ENCODE results near the gene INSIG1. TPM values are rescaled to one million over a fixed set of nuclear protein-coding genes. Genes with fewer than 3 reads are reported as not detected.

The INSIG1 gene
- 6.9 TPM for total RNA-seq
- long read RNA-seq, transcript INSIG1-201 (6 exons, 3,010 nt), result major isoform, 19 of 27 reads
- long read RNA-seq, partial matches to known transcripts, result 6 of 27 reads
- long read RNA-seq, other reads (novel, unspliced or antisense), result 2 of 27 reads

GRCh38 chr7:155297517-155298287, at the start of gene INSIG1:
Gene INSIG1, plus strand, starts transcription at chr7:155297878. Its CDS starts 408 bp downstream, at chr7:155298286.
- intact Hi-C loops (cut with DNase I), result no loop called here
- peak; percentile 95 for DNase-seq
- ATAC-seq (ENCODE audit: poor library complexity), result peak; percentile 94

- no peak for ATAC-seq (ENCODE audit: poor library complexity)
- no peak for DNase-seq
- intact Hi-C loops (cut with DNase I), result no loop called here
Observed at GRCh38 chr7:155248366-155248756, 49.3 kb upstream of the INSIG1 start.

- intact Hi-C loops (cut with DNase I), result no loop called here
Observed at GRCh38 chr7:155251831-155252230, 45.8 kb upstream of the INSIG1 start.

GRCh38 chr7:155252444-155252887, 45.2 kb upstream of the INSIG1 start:
- DNase-seq (no peak), ATAC-seq (ENCODE audit: poor library complexity) (no peak)
- intact Hi-C loops (cut with DNase I), result no loop called here

More at GRCh38 chr7:155251831-155252230, 45.8 kb upstream of the INSIG1 start:
- DNase-seq (no peak), ATAC-seq (ENCODE audit: poor library complexity) (no peak)

- intact Hi-C loops (cut with DNase I), result no loop called here
- no peak for ATAC-seq (ENCODE audit: poor library complexity)
- no peak for DNase-seq
Observed at GRCh38 chr7:155252892-155253501, 44.7 kb upstream of the INSIG1 start.

- no peak for ATAC-seq (ENCODE audit: poor library complexity)
- intact Hi-C loops (cut with DNase I), result no loop called here
- no peak for DNase-seq
Observed at GRCh38 chr7:155254018-155254417, 43.7 kb upstream of the INSIG1 start.

GRCh38 chr7:155255071-155255470, 42.6 kb upstream of the INSIG1 start:
- no peak for ATAC-seq (ENCODE audit: poor library complexity)
- DNase-seq, result no peak
- intact Hi-C loops (cut with DNase I), result no loop called here

GRCh38 chr7:155255621-155256020, 42.1 kb upstream of the INSIG1 start:
- no peak for DNase-seq
- intact Hi-C loops (cut with DNase I), result no loop called here
- no peak for ATAC-seq (ENCODE audit: poor library complexity)

- DNase-seq (no peak), ATAC-seq (ENCODE audit: poor library complexity) (no peak)
- intact Hi-C loops (cut with DNase I), result no loop called here
Observed at GRCh38 chr7:155256081-155256760, 41.5 kb upstream of the INSIG1 start.

- DNase-seq (no peak), ATAC-seq (ENCODE audit: poor library complexity) (no peak)
- intact Hi-C loops (cut with DNase I), result no loop called here
Observed at GRCh38 chr7:155256761-155257481, 40.8 kb upstream of the INSIG1 start.

GRCh38 chr7:155257482-155258225, 40.0 kb upstream of the INSIG1 start:
- intact Hi-C loops (cut with DNase I), result no loop called here
- ATAC-seq (ENCODE audit: poor library complexity) (peak; percentile 91), DNase-seq (peak; percentile 86)

GRCh38 chr7:155258226-155258560, 39.5 kb upstream of the INSIG1 start:
- ATAC-seq (ENCODE audit: poor library complexity) (peak; percentile 84), DNase-seq (no peak)
- intact Hi-C loops (cut with DNase I), result no loop called here

GRCh38 chr7:155259866-155260497, 37.7 kb upstream of the INSIG1 start:
- DNase-seq (no peak), ATAC-seq (ENCODE audit: poor library complexity) (no peak)
- intact Hi-C loops (cut with DNase I), result loop anchor here (10.0 kb wide), 1 partner anchor 65 kb away; no protein-coding TSS in a partner anchor

GRCh38 chr7:155260498-155260872, 37.2 kb upstream of the INSIG1 start:
- intact Hi-C loops (cut with DNase I), result loop anchor here (10.0 kb wide), 1 partner anchor 64 kb away; no protein-coding TSS in a partner anchor
- ATAC-seq (ENCODE audit: poor library complexity) (no peak), DNase-seq (no peak)

GRCh38 chr7:155261031-155261985, 36.4 kb upstream of the INSIG1 start:
- ATAC-seq (ENCODE audit: poor library complexity), result no peak
- intact Hi-C loops (cut with DNase I), result loop anchor here (10.0 kb wide), 1 partner anchor 63 kb away; no protein-coding TSS in a partner anchor
- no peak for DNase-seq

- ATAC-seq (ENCODE audit: poor library complexity), result no peak
- DNase-seq, result no peak
- intact Hi-C loops (cut with DNase I), result loop anchor here (10.0 kb wide), 1 partner anchor 63 kb away; no protein-coding TSS in a partner anchor
Observed at GRCh38 chr7:155262031-155262430, 35.6 kb upstream of the INSIG1 start.

Data from Right ventricle myocardium superior (tissue), 1 donor.